COLO668 (cell line): ENCODE results near the gene GSTO1.
"Not testable (repeated sequence)": the region's sequence is repeated elsewhere in the genome, so short reads cannot be mapped to it uniquely, and the experiment has no call there.

Experiments used
- DNase-seq: peaks from one replicate; lab custom pipeline; 2025; ENCODE audit not compliant: unreplicated experiment; lab: John Stamatoyannopoulos, UW

GSTO1 gene

GRCh38 chr10:104254493-104255310, at the start of gene GSTO1:
Gene GSTO1, plus strand, starts transcription at chr10:104254892. Its CDS starts 37 bp downstream, at chr10:104254929.
- DNase-seq, result peak; percentile 55

GRCh38 chr10:104208730-104209129, 46.0 kb upstream of the GSTO1 start:
- DNase-seq, result no peak

DNA sequence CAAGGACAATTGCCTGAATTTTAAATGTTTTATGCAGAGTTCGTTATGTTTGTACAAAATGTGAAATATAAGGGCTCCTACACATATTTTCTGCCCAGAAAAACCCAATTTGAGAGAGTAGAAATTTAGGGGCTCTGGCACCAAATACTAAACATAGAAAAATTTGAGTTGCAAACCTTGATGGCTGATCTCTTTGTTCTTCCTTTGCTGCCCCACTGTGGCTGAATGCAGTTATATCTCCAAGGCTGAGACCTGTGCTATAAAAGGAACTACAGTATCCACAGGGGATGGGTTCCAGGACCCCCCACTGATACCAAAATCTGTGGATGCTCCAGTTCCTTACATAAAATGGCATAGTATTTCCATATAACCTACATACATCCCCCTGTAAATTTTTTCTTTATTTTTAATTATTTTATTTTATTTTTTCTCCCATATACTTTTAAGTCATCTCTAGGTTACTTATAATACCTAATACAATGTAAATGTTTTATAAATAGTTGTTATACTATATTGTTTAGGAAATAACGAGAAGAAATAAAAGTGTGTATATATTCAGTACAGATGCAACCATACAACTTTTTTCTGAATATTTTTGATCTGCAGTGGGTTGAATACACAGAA, 45.0 kb upstream of the GSTO1 start:
- DNase-seq, result peak; percentile 14

- no peak for DNase-seq
Observed at GRCh38 chr10:104216631-104217030, 38.1 kb upstream of the GSTO1 start.

DNA sequence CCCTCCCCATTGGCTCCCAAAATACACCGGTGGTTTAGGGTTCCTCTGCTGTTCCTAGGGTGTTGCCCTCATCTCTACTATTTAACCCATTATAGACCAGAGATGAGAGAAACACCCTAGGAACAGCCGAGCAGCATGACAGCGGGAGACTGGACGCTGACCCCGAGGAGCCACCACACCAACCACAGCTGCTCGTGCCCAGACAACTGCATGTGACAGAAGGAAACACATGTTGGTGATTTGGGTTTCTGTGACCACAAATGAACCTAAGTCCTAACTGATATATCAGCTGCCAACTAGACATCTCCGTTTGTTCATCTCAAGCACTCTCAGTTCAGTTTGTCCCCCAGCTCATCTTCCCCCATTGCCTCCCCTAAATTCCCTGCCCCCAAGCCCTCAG, 35.9 kb upstream of the GSTO1 start:
- no peak for DNase-seq

- no peak for DNase-seq
Observed at GRCh38 chr10:104220522-104220921, 34.2 kb upstream of the GSTO1 start.

GRCh38 chr10:104223304-104223703, 31.4 kb upstream of the GSTO1 start:
- DNase-seq, result no peak

GRCh38 chr10:104230490-104230889, 24.2 kb upstream of the GSTO1 start:
- no peak for DNase-seq

DNA sequence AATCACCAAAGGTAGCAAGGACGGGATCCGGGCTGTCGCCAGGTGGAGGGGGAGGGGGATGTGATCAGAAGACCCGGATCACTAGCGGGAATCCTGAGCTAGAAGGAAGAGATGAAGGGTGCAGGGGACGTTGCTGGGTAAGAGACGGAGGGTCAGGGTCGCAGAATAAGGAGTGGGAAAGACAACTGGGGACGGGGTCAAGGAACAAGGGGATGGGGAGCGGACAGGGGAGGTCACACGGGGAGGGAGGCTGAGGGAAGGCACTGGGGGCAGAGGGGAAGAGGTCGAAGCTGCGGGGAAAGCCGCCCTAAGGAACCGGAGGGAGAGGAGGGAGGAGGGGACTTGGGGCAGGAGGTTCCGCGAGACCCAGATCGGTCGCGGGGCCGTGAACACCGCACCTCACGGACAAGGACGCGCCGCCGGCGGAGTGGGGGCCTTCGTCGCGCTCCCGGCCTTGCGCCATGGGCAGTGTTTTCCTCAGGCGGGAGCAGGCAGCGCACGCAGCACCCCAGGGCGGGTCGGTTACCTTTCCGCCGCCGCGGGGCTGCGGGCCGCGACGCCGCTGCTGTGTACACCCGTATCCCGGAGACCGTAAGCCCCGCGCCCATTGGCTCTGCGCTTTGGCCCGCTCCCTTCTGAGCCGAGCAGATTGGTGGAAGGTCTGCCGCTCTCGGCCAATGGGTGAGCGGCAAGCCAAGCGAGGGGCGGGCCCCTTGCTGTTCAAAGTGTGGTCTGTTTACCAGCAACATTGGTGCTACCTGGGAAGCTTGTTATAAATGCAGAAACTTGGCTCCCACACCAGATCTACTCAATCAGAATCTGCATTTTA, 22.7 kb upstream of the GSTO1 start, which contains the start of gene CFAP43:
TSS of gene CFAP43 (minus strand) at position 581 of the 829 bp plus-strand sequence. CDS start at position 463, 118 bp downstream.
- DNase-seq, result peak; percentile 93

DNA sequence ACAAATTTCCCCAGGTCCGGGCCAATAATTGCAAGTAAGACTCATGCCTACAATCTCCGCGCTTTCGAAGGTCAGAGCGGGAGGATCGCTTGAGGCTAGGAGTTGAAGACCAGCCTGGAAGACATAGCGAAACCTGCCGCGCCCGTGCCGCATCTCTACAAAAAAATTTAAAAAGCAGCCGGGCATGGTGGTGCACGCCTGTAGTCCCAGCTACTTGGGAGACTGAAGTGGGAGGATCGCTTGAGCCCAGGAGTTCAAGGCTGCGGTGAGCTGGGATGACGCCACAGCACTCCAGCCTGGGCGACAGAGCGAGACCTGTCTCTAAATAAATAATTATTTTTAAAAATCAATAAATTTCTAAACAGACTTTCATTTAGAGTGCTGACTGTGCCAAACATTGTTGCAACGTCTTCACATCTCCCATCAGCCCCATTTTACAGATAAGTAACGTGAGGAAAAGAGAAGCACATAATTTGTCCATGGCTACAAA, 22.0 kb upstream of the GSTO1 start:
- DNase-seq, result peak; percentile 11

GRCh38 chr10:104233817-104234216, 20.9 kb upstream of the GSTO1 start:
- no peak for DNase-seq

GRCh38 chr10:104234934-104235333, 19.8 kb upstream of the GSTO1 start:
- no peak for DNase-seq

GRCh38 chr10:104235801-104236200, 18.9 kb upstream of the GSTO1 start:
- no peak for DNase-seq

GRCh38 chr10:104240078-104240477, 14.6 kb upstream of the GSTO1 start:
- no peak for DNase-seq

DNA sequence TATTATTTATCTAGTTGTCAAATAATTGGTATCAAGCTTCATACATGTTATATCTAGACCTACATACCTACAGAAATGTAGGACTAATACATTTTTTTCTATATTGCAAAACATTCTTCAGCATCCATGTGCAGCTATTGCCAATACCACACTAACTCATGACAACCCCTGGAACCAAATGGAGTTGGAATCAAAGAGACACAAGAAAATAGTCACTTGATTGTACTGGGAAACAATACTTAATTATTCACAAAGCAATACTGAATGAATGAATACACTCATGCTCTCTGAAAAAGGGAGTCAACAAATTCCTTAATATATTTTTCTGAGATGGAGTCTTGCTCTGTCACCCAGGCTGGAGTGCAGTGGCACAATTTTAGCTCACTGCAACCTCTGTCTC, 12.1 kb upstream of the GSTO1 start:
- DNase-seq, result no peak

DNA sequence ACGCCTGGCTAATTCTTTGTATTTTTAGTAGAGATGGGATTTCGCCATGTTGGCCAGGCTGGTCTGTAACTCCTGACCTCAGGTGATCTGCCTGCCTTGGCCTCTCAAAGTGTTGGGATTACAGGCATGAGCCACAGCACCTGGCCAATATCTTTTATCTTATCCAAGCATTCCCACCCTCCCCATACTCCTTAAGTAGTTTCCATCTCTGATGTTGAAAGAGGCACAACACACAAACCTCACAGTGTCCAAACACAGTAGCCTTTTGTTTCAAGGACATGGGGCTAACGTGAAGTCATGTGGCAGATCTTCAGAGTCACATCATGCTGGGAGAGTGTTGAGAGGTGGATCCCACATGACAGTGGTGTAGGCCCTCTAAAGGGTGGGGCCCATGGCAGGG, 11.7 kb upstream of the GSTO1 start:
- DNase-seq, result not testable (repeated sequence)

GRCh38 chr10:104243512-104243911, 11.2 kb upstream of the GSTO1 start:
- no peak for DNase-seq

- DNase-seq, result no peak
Observed at GRCh38 chr10:104245066-104245632, 9.5 kb upstream of the GSTO1 start.

- no peak for DNase-seq
Observed at GRCh38 chr10:104246976-104247375, 7.7 kb upstream of the GSTO1 start.

DNA sequence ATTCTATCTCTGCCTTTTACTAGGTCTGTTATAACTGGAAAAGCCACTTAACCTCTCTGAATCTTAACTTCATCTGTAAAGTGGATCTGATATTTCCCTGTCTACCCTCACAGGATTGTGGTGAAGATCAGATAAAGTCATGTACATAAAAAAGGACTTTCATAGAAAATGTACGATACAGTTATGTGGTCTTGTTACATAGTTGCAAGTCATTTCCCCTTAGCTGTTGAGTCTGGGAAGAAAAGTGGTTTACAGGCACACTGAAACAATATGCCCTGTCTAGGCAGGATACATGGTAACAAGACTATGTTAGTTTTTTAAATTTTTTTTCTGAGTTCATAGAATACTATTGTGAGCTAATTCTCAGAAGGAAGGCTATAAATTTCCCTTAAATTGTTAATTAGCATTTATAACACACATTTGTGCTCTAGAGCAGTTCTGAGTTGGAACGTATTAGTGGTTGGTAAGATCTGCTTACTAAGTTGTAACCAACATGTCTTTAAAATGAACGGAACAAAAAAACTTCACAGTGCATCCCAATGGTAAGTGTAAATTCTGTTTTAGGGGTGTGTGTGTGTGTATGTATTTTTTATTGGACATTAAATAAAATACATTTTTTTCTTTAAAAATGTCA, 7.1 kb upstream of the GSTO1 start:
- no peak for DNase-seq

DNA sequence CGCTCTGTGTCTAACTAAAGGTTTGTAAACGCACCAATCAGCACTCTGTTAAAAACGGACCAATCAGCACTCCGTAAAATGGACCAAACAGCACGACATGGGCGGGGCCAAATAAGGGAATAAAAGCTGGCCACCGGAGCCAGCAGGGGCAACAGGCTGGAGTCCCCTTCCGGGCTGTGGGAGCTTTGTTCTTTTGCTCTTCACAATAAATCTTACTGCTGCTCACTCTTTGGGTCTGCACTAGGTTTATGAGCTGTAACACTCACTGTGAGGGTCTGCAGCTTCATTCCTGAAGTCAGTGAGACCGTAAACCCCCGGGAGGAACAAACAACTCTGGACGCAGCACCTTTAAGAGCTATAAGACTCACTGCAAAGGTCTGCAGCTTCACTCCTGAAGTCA, 5.8 kb upstream of the GSTO1 start:
- DNase-seq, result not testable (repeated sequence)
